H1 (cell line): ENCODE measurements around the gene ERGIC3. TPM values are rescaled to one million over a fixed set of nuclear protein-coding genes. Genes with fewer than 3 reads are reported as not detected.

Source experiments
- CTCF ChIA-PET: fragments of 300-600 bp; sonication (Branson Sonifier 250); formaldehyde crosslinking; loops from one replicate; lab custom pipeline; 2021; ENCODE audit not compliant: partially characterized antibody; lab: Charles Lee
- POLR2A ChIA-PET: fragments of 300-600 bp; sonication (Branson Sonifier 250); formaldehyde crosslinking; loops from one replicate; lab custom pipeline; 2021; ENCODE audit warnings: inconsistent platforms; ENCODE audit not compliant: partially characterized antibody; lab: Charles Lee
- DNase-seq, 2 experiments: peaks; one replicate each; pipeline versions ENCODE4 v3.0.0 to v3.0.0-alpha.2; 2010 to 2022; ENCODE audit warnings: low spot score in 2 of 2, low read depth in 1 of 2, mixed read lengths in 1 of 2
- FAIRE-seq: peaks from 2 replicates; lab custom pipeline; 2011; peaks lifted over from hg19 to GRCh38; lab: Jason Lieb, UNC
- H2AFZ ChIP-seq: 2 replicates; pipeline ENCODE4 v1.8.1; 2012; ENCODE audit warnings: low read length, inconsistent platforms
- H2AK5ac ChIP-seq: 2 replicates; pipeline ENCODE4 v1.6.1; 2013; ENCODE audit warnings: low read depth, low read length
- H2BK120ac ChIP-seq: replicated peaks from 2 replicates; pipeline ENCODE3; 2013; ENCODE audit warnings: low read depth, low read length, inconsistent platforms
- H2BK12ac ChIP-seq: 2 replicates; pipeline ENCODE4 v1.6.1; 2013; ENCODE audit warnings: low read depth, low read length
- H2BK15ac ChIP-seq: 2 replicates; pipeline ENCODE4 v1.6.1; 2013; ENCODE audit warnings: low read length
- H2BK20ac ChIP-seq: 2 replicates; pipeline ENCODE4 v1.6.1; 2013; ENCODE audit warnings: low read length
- H2BK5ac ChIP-seq: 2 replicates; pipeline ENCODE4 v1.6.1; 2013; ENCODE audit warnings: low read depth, low read length
- H3K14ac ChIP-seq: 2 replicates; pipeline ENCODE4 v1.6.1; 2013; ENCODE audit warnings: inconsistent platforms; ENCODE audit not compliant: insufficient read length
- H3K18ac ChIP-seq: 2 replicates; pipeline ENCODE4 v1.6.1; 2013; ENCODE audit warnings: low read length; ENCODE audit errors: extremely low read depth
- H3K23ac ChIP-seq: 2 replicates; pipeline ENCODE4 v1.6.1; 2013; ENCODE audit warnings: inconsistent platforms; ENCODE audit not compliant: insufficient read length
- H3K23me2 ChIP-seq: 2 replicates; pipeline ENCODE4 v1.6.1; 2013; ENCODE audit warnings: low read depth, low read length
- H3K27ac ChIP-seq: 2 replicates; pipeline ENCODE4 v1.6.1; 2011; ENCODE audit warnings: low read depth, low read length, inconsistent platforms
- H3K27me3 ChIP-seq, 4 experiments: replicated peaks in 1 of 4; 1 replicate in 1 of 4; 2 replicates in 3 of 4; pipeline versions ENCODE4 v1.6.1 to v1.8.1; 2011 to 2013; ENCODE audit warnings: low read length in 3 of 4, mild to moderate bottlenecking in 3 of 4, inconsistent platforms in 2 of 4, mixed read lengths in 2 of 4, moderate library complexity in 1 of 4; ENCODE audit not compliant: control insufficient read depth in 3 of 4, insufficient read depth in 3 of 4; ENCODE audit errors: extremely low read depth in 1 of 4
- H3K36me3 ChIP-seq, 4 experiments: 2 replicates each; pipeline versions ENCODE4 v1.6.1 to v1.8.1; 2011 to 2013; ENCODE audit warnings: mild to moderate bottlenecking in 4 of 4, low read length in 3 of 4, moderate library complexity in 2 of 4, control low read depth in 1 of 4, inconsistent platforms in 1 of 4; ENCODE audit not compliant: insufficient read depth in 4 of 4, control insufficient read depth in 2 of 4
- H3K4ac ChIP-seq: replicated peaks from 2 replicates; pipeline ENCODE3; 2013; ENCODE audit warnings: low read length, low read depth, mixed read lengths, inconsistent platforms; ENCODE audit not compliant: insufficient read length
- H3K4me1 ChIP-seq, 4 experiments: replicated peaks in 1 of 4; 1 replicate in 1 of 4; 2 replicates in 3 of 4; pipeline versions ENCODE4 v1.6.1 to v1.8.1; 2011 to 2013; ENCODE audit warnings: low read length in 3 of 4, inconsistent platforms in 2 of 4, mixed read lengths in 1 of 4; ENCODE audit not compliant: insufficient read depth in 4 of 4, control insufficient read depth in 3 of 4
- H3K4me2 ChIP-seq, 2 experiments: 2 replicates each; pipeline versions ENCODE4 v1.6.1 to v1.8.1; 2011 to 2013; ENCODE audit warnings: low read depth in 2 of 2, low read length in 2 of 2, control low read depth in 1 of 2, inconsistent platforms in 1 of 2, mild to moderate bottlenecking in 1 of 2; ENCODE audit not compliant: insufficient read depth in 1 of 2
- H3K4me3 ChIP-seq, 4 experiments: fragments of 200-600, 300-600 bp in 1 of 4; sonication (generic), shearing (Covaris generic), sonication (Bioruptor Twin) in 1 of 4; 2 replicates each; pipeline versions ENCODE4 v1.5.1 to v1.8.1; 2011 to 2016; ENCODE audit warnings: low read length in 4 of 4, low read depth in 3 of 4, control low read depth in 2 of 4, inconsistent platforms in 2 of 4, mild to moderate bottlenecking in 2 of 4, mixed read lengths in 1 of 4, moderate library complexity in 1 of 4; ENCODE audit not compliant: insufficient read depth in 2 of 4; ENCODE audit errors: extremely low read depth in 1 of 4
- H3K56ac ChIP-seq: replicated peaks from 2 replicates; pipeline ENCODE3; 2013; ENCODE audit warnings: low read depth, mild to moderate bottlenecking, mixed read lengths, low read length, inconsistent platforms; ENCODE audit not compliant: insufficient read length
- H3K79me1 ChIP-seq: 2 replicates; pipeline ENCODE4 v1.6.1; 2013; ENCODE audit warnings: low read depth, low read length, control low read depth
- H3K79me2 ChIP-seq, 2 experiments: 2 replicates each; pipeline versions ENCODE4 v1.6.1 to v1.8.1; 2012 to 2013; ENCODE audit warnings: low read length in 2 of 2, mild to moderate bottlenecking in 2 of 2, inconsistent platforms in 1 of 2; ENCODE audit not compliant: insufficient read depth in 2 of 2, control insufficient read depth in 1 of 2
- H3K9ac ChIP-seq, 4 experiments: replicated peaks in 1 of 4; 1 replicate in 1 of 4; 2 replicates in 3 of 4; pipeline versions ENCODE4 v1.6.1 to v1.8.1; 2011 to 2013; ENCODE audit warnings: low read depth in 3 of 4, low read length in 3 of 4, control low read depth in 2 of 4, mild to moderate bottlenecking in 2 of 4, moderate library complexity in 2 of 4, inconsistent platforms in 1 of 4; ENCODE audit errors: extremely low read depth in 1 of 4
- H3K9me3 ChIP-seq, 2 experiments: 2 replicates each; pipeline versions ENCODE4 v1.6.1 to v1.8.1; 2012 to 2013; ENCODE audit warnings: mild to moderate bottlenecking in 2 of 2, moderate library complexity in 2 of 2, control low read depth in 1 of 2, inconsistent platforms in 1 of 2, low read depth in 1 of 2, low read length in 1 of 2, mixed read lengths in 1 of 2; ENCODE audit not compliant: insufficient read depth in 2 of 2
- H4K20me1 ChIP-seq, 2 experiments: replicated peaks in 1 of 2; 2 replicates each; pipeline versions ENCODE3 to v1.8.1; 2011 to 2013; ENCODE audit warnings: inconsistent platforms in 2 of 2, low read length in 2 of 2, mild to moderate bottlenecking in 1 of 2; ENCODE audit not compliant: insufficient read depth in 2 of 2, control insufficient read depth in 1 of 2
- H4K5ac ChIP-seq: 2 replicates; pipeline ENCODE4 v1.6.1; 2013; ENCODE audit warnings: low read length, low read depth, mixed read lengths, inconsistent platforms; ENCODE audit not compliant: insufficient read length
- H4K8ac ChIP-seq: 2 replicates; pipeline ENCODE4 v1.8.0; 2013; ENCODE audit warnings: mild to moderate bottlenecking, moderate library complexity, low read length, inconsistent platforms; ENCODE audit not compliant: insufficient read depth; ENCODE audit errors: extremely low read depth
- H4K91ac ChIP-seq: replicated peaks from 2 replicates; pipeline ENCODE3; 2013; ENCODE audit warnings: low read length, mixed read lengths, inconsistent platforms; ENCODE audit not compliant: insufficient read length
- ATF3 ChIP-seq: IDR thresholded peaks from 2 replicates; pipeline ENCODE4 v1.6.1; 2011; ENCODE audit warnings: low read depth, mild to moderate bottlenecking, low read length; ENCODE audit not compliant: insufficient read depth
- BACH1 ChIP-seq: IDR thresholded peaks from 2 replicates; pipeline ENCODE4 v1.6.1; 2012; ENCODE audit warnings: low read length, improper control_type of control experiment
- CEBPB ChIP-seq: IDR thresholded peaks from 2 replicates; pipeline ENCODE4 v1.6.1; 2012; ENCODE audit warnings: low read depth, low read length
- CHD1 ChIP-seq: IDR thresholded peaks from 2 replicates; pipeline ENCODE4 v1.6.1; 2012; ENCODE audit warnings: low read depth, low read length, improper control_type of control experiment
- CREB1 ChIP-seq: IDR thresholded peaks from 2 replicates; pipeline ENCODE4 v1.6.1; 2012; ENCODE audit warnings: inconsistent platforms
- EZH2 ChIP-seq: fragments of 200-600 bp; sonication (generic); IDR thresholded peaks from 2 replicates; pipeline ENCODE4 v1.7.1; 2012; ENCODE audit warnings: low read depth, mild to moderate bottlenecking, moderate library complexity, low read length, inconsistent platforms; ENCODE audit not compliant: severe bottlenecking
- KDM4A ChIP-seq: IDR thresholded peaks from one replicate; pipeline ENCODE4 v1.7.1; 2012; ENCODE audit warnings: low read depth, mild to moderate bottlenecking, moderate library complexity, low read length, inconsistent platforms; ENCODE audit not compliant: severe bottlenecking
- MAFK ChIP-seq: IDR thresholded peaks from 2 replicates; pipeline ENCODE4 v1.6.1; 2012; ENCODE audit warnings: low read depth, mild to moderate bottlenecking, improper control_type of control experiment, low read length
- MAX ChIP-seq: IDR thresholded peaks from 2 replicates; pipeline ENCODE4 v1.6.1; 2012; ENCODE audit warnings: inconsistent platforms
- NRF1 ChIP-seq: IDR thresholded peaks from 2 replicates; pipeline ENCODE4 v1.6.1; 2011; ENCODE audit warnings: mild to moderate bottlenecking, low read depth, low read length, improper control_type of control experiment
- POLR2AphosphoS5 ChIP-seq: IDR thresholded peaks from 2 replicates; pipeline ENCODE4 v1.6.1; 2011; ENCODE audit warnings: low read depth, low read length
- RBBP5 ChIP-seq: IDR thresholded peaks from 2 replicates; pipeline ENCODE4 v1.7.1; 2012; ENCODE audit warnings: low read depth, mild to moderate bottlenecking, inconsistent platforms, low read length, moderate library complexity, borderline replicate concordance
- SIX5 ChIP-seq: IDR thresholded peaks from 2 replicates; pipeline ENCODE4 v1.6.1; 2011; ENCODE audit warnings: mild to moderate bottlenecking, low read depth, low read length
- TAF7 ChIP-seq: optimal IDR thresholded peaks from 2 replicates; pipeline ENCODE3; 2011; ENCODE audit warnings: low read depth, mild to moderate bottlenecking, inconsistent platforms, low read length, moderate library complexity, borderline replicate concordance
- YY1 ChIP-seq: IDR thresholded peaks from 2 replicates; pipeline ENCODE4 v1.6.1; 2011; ENCODE audit warnings: low read depth, mild to moderate bottlenecking, low read length
- WGBS, 2 experiments: shearing (Covaris generic) in 1 of 2; methylation state at CpG; one replicate each; pipeline versions ENCODE4 v1.1.6 to v1.1.7; 2013 to 2015; ENCODE audit warnings: low lambda C conversion rate in 2 of 2, mixed read lengths in 2 of 2, inconsistent platforms in 1 of 2, low coverage in 1 of 2, missing lambda C conversion rate in 1 of 2; ENCODE audit not compliant: insufficient replicate concordance in 2 of 2, insufficient coverage in 1 of 2, insufficient read length in 1 of 2; ENCODE audit errors: extremely low coverage in 1 of 2, missing lambda C conversion rate in 1 of 2; 5-methylcytosine and 5-hydroxymethylcytosine counted together
- polyA plus RNA-seq, 7 experiments: library from polyadenylated mRNA; depleted of rRNA in 3 of 7; stranded (reverse) in 5 of 7; unstranded in 2 of 7; fragments of >200 nt in 5 of 7; fragments of 200-250 nt in 2 of 7; gene quantifications; 1 replicate in 5 of 7; 2 replicates in 1 of 7; 4 replicates in 1 of 7; pipeline versions ENCODE4 v1.2.1 to v1.2.3, GENCODE V29; 2011 to 2013; ENCODE audit warnings: missing spikeins in 2 of 7, mixed read lengths in 2 of 7
- total RNA-seq: library from RNA; stranded (reverse); fragmentation: NEBNext Ultra II Directional; extraction: Animal tissue kit (Norgen Biotek cat#: 25700); gene quantifications from 2 replicates; pipeline ENCODE4 v1.2.1, GENCODE V29; 2021

ERGIC3 gene
- total and polyA plus RNA-seq, 2 of the 8 experiments (the other 6 are each of a cell fraction or from before 2014, with no cell fraction given), result 178 to 341 TPM

GRCh38 chr20:35582131-35582530, 40.3 kb downstream of the ERGIC3 start:
- no peaks in the 10 kb centered on the region for H3K9me3 ChIP-seq
- H3K23ac ChIP-seq, result no peak overlapping the region
- H2BK12ac ChIP-seq, result no peak overlapping the region
- H3K4me2 ChIP-seq, result no peak overlapping the region
- H2BK20ac ChIP-seq, result no peak overlapping the region
- no peak overlapping the region for H3K18ac ChIP-seq
- FAIRE-seq (no peak), DNase-seq (no peak)
- no peaks in the 10 kb centered on the region for H3K27me3 ChIP-seq
- H2AK5ac ChIP-seq, result no peak overlapping the region
- no peak overlapping the region for H3K14ac ChIP-seq
- H4K8ac ChIP-seq, result no peak overlapping the region
- 89% methylated on average over 7 of the region's 7 CpGs; no CpG with 5 or more reads in 1 of the 2 experiments for WGBS, 2 experiments
- no peak overlapping the region for H4K5ac ChIP-seq
- H3K36me3 ChIP-seq, result no peaks in the 10 kb centered on the region
- H2BK15ac ChIP-seq, result no peak overlapping the region
- no peaks in the 10 kb centered on the region for H3K4me1 ChIP-seq
- POLR2A ChIA-PET, result interaction anchor here (0.9 kb wide), 1 partner anchor 20 kb away, joined by 3 read pairs; no protein-coding TSS in a partner anchor
- CTCF ChIA-PET, result interaction anchor here (1.3 kb wide), 1 partner anchor 24 kb away, joined by 3 read pairs; no protein-coding TSS in a partner anchor
- no peak overlapping the region for H2BK120ac ChIP-seq
- no peak overlapping the region for H3K56ac ChIP-seq
- no peaks in the 10 kb centered on the region for H4K20me1 ChIP-seq
- H2BK5ac ChIP-seq, result no peak overlapping the region; the same call in 1 of the 2 replicates
- peaks cover 3% of the 10 kb centered on the region; the same call in 1 of the 2 replicates for H3K23me2 ChIP-seq
- no peak overlapping the region for H3K9ac ChIP-seq
- no peaks in the 10 kb centered on the region for H3K79me2 ChIP-seq
- H3K79me1 ChIP-seq, result no peaks in the 10 kb centered on the region
- no peak overlapping the region for H3K4ac ChIP-seq
- H4K91ac ChIP-seq, result no peak overlapping the region
- H3K4me3 ChIP-seq, result no peak overlapping the region
- H2AFZ ChIP-seq, result no peak overlapping the region
- H3K27ac ChIP-seq, result no peak overlapping the region
- TF ChIP-seq MAFK (no peak), TAF7 (no peak), EZH2 (no peak), NRF1 (no peak), CEBPB (no peak), YY1 (no peak), KDM4A (no peak), ATF3 (no peak), SIX5 (no peak), MAX (no peak), CHD1 (no peak), CREB1 (no peak), RBBP5 (no peak), BACH1 (no peak), POLR2AphosphoS5 (no peak)
